H9 (cell line): ENCODE measurements around the gene RET. TPM values are rescaled to one million over a fixed set of nuclear protein-coding genes. Genes with fewer than 3 reads are reported as not detected.
A peak's percentile ranks its signal among the peaks of the same experiment; 100 is the strongest.

ENCODE experiments used
- DNase-seq: peaks from one replicate; pipeline ENCODE4 v3.0.0-alpha.2; 2017
- H2AFZ ChIP-seq: one replicate; pipeline ENCODE4 v1.6.1; 2013; ENCODE audit warnings: mild to moderate bottlenecking, low read length, control low read depth, moderate library complexity
- H2AK5ac ChIP-seq: 2 replicates; pipeline ENCODE4 v1.6.1; 2013; ENCODE audit warnings: low read length, control low read depth, mixed read lengths; ENCODE audit not compliant: insufficient read length
- H2BK120ac ChIP-seq: one replicate; pipeline ENCODE4 v1.6.1; 2013; ENCODE audit warnings: low read depth, mild to moderate bottlenecking, low read length, control low read depth, inconsistent platforms; ENCODE audit not compliant: poor library complexity, severe bottlenecking
- H2BK12ac ChIP-seq: 2 replicates; pipeline ENCODE4 v1.6.1; 2013; ENCODE audit warnings: low read length, control low read depth, mixed read lengths, low read depth; ENCODE audit not compliant: insufficient read length
- H2BK15ac ChIP-seq: 2 replicates; pipeline ENCODE4 v1.6.1; 2013; ENCODE audit warnings: low read depth, low read length, control low read depth
- H2BK20ac ChIP-seq: one replicate; pipeline ENCODE4 v1.6.1; 2013; ENCODE audit warnings: low read depth, mild to moderate bottlenecking, low read length, control low read depth, inconsistent platforms; ENCODE audit not compliant: poor library complexity, severe bottlenecking
- H2BK5ac ChIP-seq: 2 replicates; pipeline ENCODE4 v1.6.1; 2013; ENCODE audit warnings: low read length, control low read depth, mixed read lengths; ENCODE audit not compliant: insufficient read length
- H3K14ac ChIP-seq: 2 replicates; pipeline ENCODE4 v1.6.1; 2013; ENCODE audit warnings: low read length, control low read depth; ENCODE audit not compliant: insufficient read depth
- H3K18ac ChIP-seq: 2 replicates; pipeline ENCODE4 v1.6.1; 2013; ENCODE audit warnings: low read depth, mild to moderate bottlenecking, mixed read lengths, low read length, control low read depth; ENCODE audit not compliant: insufficient read length
- H3K23ac ChIP-seq: 2 replicates; pipeline ENCODE4 v1.6.1; 2013; ENCODE audit warnings: low read length, control low read depth, mixed read lengths, low read depth; ENCODE audit not compliant: insufficient read length
- H3K23me2 ChIP-seq: 2 replicates; pipeline ENCODE4 v1.6.1; 2013; ENCODE audit warnings: low read depth, mild to moderate bottlenecking, mixed read lengths, low read length, control low read depth; ENCODE audit not compliant: insufficient read length, poor library complexity, severe bottlenecking
- H3K27ac ChIP-seq: 2 replicates; pipeline ENCODE4 v1.5.1; 2013; ENCODE audit warnings: low read length, control low read depth, mixed read lengths, low read depth; ENCODE audit not compliant: insufficient read length
- H3K27me3 ChIP-seq: 2 replicates; pipeline ENCODE4 v1.6.1; 2013; ENCODE audit warnings: low read length, control low read depth, inconsistent platforms; ENCODE audit not compliant: insufficient read depth
- H3K4ac ChIP-seq: 2 replicates; pipeline ENCODE4 v1.6.1; 2013; ENCODE audit warnings: low read depth, mild to moderate bottlenecking, control low read depth, inconsistent platforms, low read length, moderate library complexity
- H3K4me1 ChIP-seq: 2 replicates; pipeline ENCODE4 v1.6.1; 2013; ENCODE audit warnings: low read length, control low read depth, inconsistent platforms; ENCODE audit not compliant: insufficient read depth
- H3K4me2 ChIP-seq: 2 replicates; pipeline ENCODE4 v1.6.1; 2013; ENCODE audit warnings: low read length, control low read depth, mixed read lengths; ENCODE audit not compliant: insufficient read length, insufficient read depth
- H3K56ac ChIP-seq: 2 replicates; pipeline ENCODE4 v1.6.1; 2013; ENCODE audit warnings: low read depth, mild to moderate bottlenecking, mixed read lengths, low read length, control low read depth; ENCODE audit not compliant: insufficient read length
- H3K79me1 ChIP-seq: 2 replicates; pipeline ENCODE4 v1.6.1; 2013; ENCODE audit warnings: low read depth, mild to moderate bottlenecking, moderate library complexity, low read length, control low read depth, inconsistent platforms; ENCODE audit not compliant: insufficient read depth, poor library complexity, severe bottlenecking
- H3K79me2 ChIP-seq: 2 replicates; pipeline ENCODE4 v1.6.1; 2013; ENCODE audit warnings: low read length, control low read depth, inconsistent platforms; ENCODE audit not compliant: insufficient read depth
- H3K9ac ChIP-seq: 2 replicates; pipeline ENCODE4 v1.6.1; 2013; ENCODE audit warnings: low read length, control low read depth, mixed read lengths; ENCODE audit not compliant: insufficient read length; ENCODE audit errors: extremely low read depth
- H3K9me3 ChIP-seq: one replicate; pipeline ENCODE4 v1.6.1; 2013; ENCODE audit warnings: low read depth, low read length, inconsistent platforms; ENCODE audit not compliant: control insufficient read depth
- H3T11ph ChIP-seq: one replicate; pipeline ENCODE4 v1.6.1; 2013; ENCODE audit warnings: mild to moderate bottlenecking, low read length, control low read depth, inconsistent platforms
- H4K20me1 ChIP-seq: one replicate; pipeline ENCODE4 v1.6.1; 2013; ENCODE audit not compliant: control insufficient read depth, insufficient read length, insufficient read depth
- H4K5ac ChIP-seq: 2 replicates; pipeline ENCODE4 v1.6.1; 2013; ENCODE audit warnings: low read depth, mild to moderate bottlenecking, mixed read lengths, low read length, control low read depth; ENCODE audit not compliant: insufficient read length
- H4K8ac ChIP-seq: replicated peaks from 2 replicates; pipeline ENCODE4 v1.6.1; 2013; ENCODE audit warnings: low read length, control low read depth, mixed read lengths, low read depth; ENCODE audit not compliant: insufficient read length
- H4K91ac ChIP-seq: 2 replicates; pipeline ENCODE4 v1.6.1; 2013; ENCODE audit warnings: low read depth, mild to moderate bottlenecking, moderate library complexity, mixed read lengths, low read length, control low read depth; ENCODE audit not compliant: insufficient read length
- H3K27ac Mint-ChIP-seq, 3 experiments: 2 replicates in 2 of 3; 3 replicates in 1 of 3; pipeline ENCODE4 v1.8.0; 2020 to 2021; ENCODE audit warnings: mixed read lengths in 3 of 3, mild to moderate bottlenecking in 1 of 3, moderate library complexity in 1 of 3
- H3K27me3 Mint-ChIP-seq: 2 replicates; pipeline ENCODE4 v1.8.0; 2021; ENCODE audit warnings: low read depth, mild to moderate bottlenecking, moderate library complexity, mixed read lengths
- H3K36me3 Mint-ChIP-seq, 3 experiments: 2 replicates in 2 of 3; 3 replicates in 1 of 3; pipeline ENCODE4 v1.8.0; 2020 to 2021; ENCODE audit warnings: low read depth in 3 of 3, mixed read lengths in 3 of 3; ENCODE audit not compliant: insufficient read depth in 1 of 3
- H3K4me1 Mint-ChIP-seq, 2 experiments: 2 replicates each; pipeline ENCODE4 v1.8.0; 2020; ENCODE audit warnings: mixed read lengths in 2 of 2
- H3K4me3 Mint-ChIP-seq, 2 experiments: 2 replicates in 1 of 2; 3 replicates in 1 of 2; pipeline ENCODE4 v1.8.0; 2020 to 2021; ENCODE audit warnings: mild to moderate bottlenecking in 2 of 2, mixed read lengths in 2 of 2, moderate library complexity in 1 of 2
- H3K9me3 Mint-ChIP-seq, 2 experiments: 2 replicates in 1 of 2; 3 replicates in 1 of 2; pipeline ENCODE4 v1.8.0; 2020; ENCODE audit warnings: mild to moderate bottlenecking in 2 of 2, mixed read lengths in 2 of 2, moderate library complexity in 1 of 2
- WGBS: extraction: QIAGEN DNeasy Blood & Tissue Kit; methylation state at CpG from one replicate; pipeline ENCODE4 v1.1.7; 2013; ENCODE audit warnings: missing lambda C conversion rate, low lambda C conversion rate, mixed read lengths; ENCODE audit not compliant: insufficient read length; ENCODE audit errors: extremely low coverage; 5-methylcytosine and 5-hydroxymethylcytosine counted together
- total RNA-seq: library from RNA; stranded (reverse); gene quantifications from 2 replicates; pipeline ENCODE4 v1.2.1, GENCODE V29; 2021
- TF ChIP-seq, protein P1 (sequence below): fragments of 200-600 bp; sonication (generic); conservative IDR thresholded peaks from 3 replicates; pipeline ENCODE4 v1.8.0; 2021; ENCODE audit warnings: antibody characterized with exemption, mild to moderate bottlenecking

Gene RET
- total RNA-seq, 1 experiment from 2014 or later: 12.2 TPM

DNA sequence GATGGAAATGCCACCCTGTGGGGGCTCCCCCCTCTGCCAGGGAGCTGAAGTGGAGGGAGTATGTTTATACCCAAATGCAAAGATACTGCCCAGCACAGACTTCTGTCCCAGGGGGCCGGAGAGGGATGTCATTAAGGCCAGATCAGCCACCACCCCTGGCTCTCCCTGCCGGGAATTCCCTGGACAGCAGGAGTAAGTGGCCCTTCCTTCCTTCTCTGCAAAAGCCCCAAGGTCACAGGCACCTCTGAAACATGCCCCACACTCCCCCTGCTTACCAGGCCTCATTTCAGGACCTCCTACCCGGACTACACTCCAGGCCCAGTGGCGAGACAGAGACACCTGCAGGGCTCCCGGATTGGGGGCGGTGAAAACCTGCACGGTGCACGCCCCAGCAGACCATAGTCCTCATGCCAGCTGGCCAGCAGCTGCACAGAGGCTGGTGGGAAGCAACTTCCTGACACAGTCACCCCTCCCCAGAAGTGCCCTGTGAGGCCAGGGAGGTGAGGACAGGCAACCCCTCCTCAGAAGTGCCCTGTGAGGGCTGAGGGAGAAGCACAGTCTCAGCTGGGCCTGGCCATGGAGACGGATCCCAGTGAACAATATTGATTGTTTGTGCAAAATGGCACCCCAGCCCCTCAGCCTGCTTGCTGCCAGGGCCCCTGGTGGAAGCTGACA, 33.0 kb upstream of the RET start:
- Histone ChIP-seq H3K4ac (no peak overlapping the region), H4K5ac (no peak overlapping the region), H3K23ac (no peak overlapping the region), H4K91ac (no peak overlapping the region), H2BK5ac (no peak overlapping the region), H3K4me1 (no peaks in the 10 kb centered on the region), H3K9me3 (no peaks in the 10 kb centered on the region), H2AFZ (no peak overlapping the region), H3K27me3 (no peaks in the 10 kb centered on the region), H3K79me2 (no peaks in the 10 kb centered on the region), H3K18ac (no peak overlapping the region), H3K27ac (no peak overlapping the region), H3K9ac (no peak overlapping the region), H3K79me1 (no peaks in the 10 kb centered on the region), H4K8ac (no peak overlapping the region), H2BK15ac (no peak overlapping the region), H3K56ac (no peak overlapping the region), H3K14ac (peak overlapping the region; percentile 51; the same call in 1 of the 2 replicates), H3K4me2 (no peak overlapping the region), H4K20me1 (no peaks in the 10 kb centered on the region), H2BK120ac (no peak overlapping the region), H3T11ph (no peak overlapping the region), H3K23me2 (no peaks in the 10 kb centered on the region), H2BK20ac (no peak overlapping the region), H2BK12ac (no peak overlapping the region), H2AK5ac (no peak overlapping the region)
- TF ChIP-seq, protein P1, sequence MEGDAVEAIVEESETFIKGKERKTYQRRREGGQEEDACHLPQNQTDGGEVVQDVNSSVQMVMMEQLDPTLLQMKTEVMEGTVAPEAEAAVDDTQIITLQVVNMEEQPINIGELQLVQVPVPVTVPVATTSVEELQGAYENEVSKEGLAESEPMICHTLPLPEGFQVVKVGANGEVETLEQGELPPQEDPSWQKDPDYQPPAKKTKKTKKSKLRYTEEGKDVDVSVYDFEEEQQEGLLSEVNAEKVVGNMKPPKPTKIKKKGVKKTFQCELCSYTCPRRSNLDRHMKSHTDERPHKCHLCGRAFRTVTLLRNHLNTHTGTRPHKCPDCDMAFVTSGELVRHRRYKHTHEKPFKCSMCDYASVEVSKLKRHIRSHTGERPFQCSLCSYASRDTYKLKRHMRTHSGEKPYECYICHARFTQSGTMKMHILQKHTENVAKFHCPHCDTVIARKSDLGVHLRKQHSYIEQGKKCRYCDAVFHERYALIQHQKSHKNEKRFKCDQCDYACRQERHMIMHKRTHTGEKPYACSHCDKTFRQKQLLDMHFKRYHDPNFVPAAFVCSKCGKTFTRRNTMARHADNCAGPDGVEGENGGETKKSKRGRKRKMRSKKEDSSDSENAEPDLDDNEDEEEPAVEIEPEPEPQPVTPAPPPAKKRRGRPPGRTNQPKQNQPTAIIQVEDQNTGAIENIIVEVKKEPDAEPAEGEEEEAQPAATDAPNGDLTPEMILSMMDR: no peak
- no CpG with 5 or more reads among the region's 9 CpGs for WGBS
- Mint-ChIP-seq H3K36me3 (no peaks in the 10 kb centered on the region), H3K4me3 (no peak overlapping the region), H3K27me3 (peaks cover 2% of the 10 kb centered on the region), H3K4me1 (peaks cover 16% of the 10 kb centered on the region in 2 experiments), H3K9me3 (no peaks in the 10 kb centered on the region; a peak in 1 of 5 replicates), H3K27ac (peak overlapping the region in 1 of 3 experiments; percentile 53; a peak in 2 of 7 replicates)
- peak; percentile 28 for DNase-seq
